ENCODE data around the gene RRP15. TPM values are rescaled to one million over a fixed set of nuclear protein-coding genes. Genes with fewer than 3 reads are reported as not detected.

Gene RRP15
- total RNA-seq, 3 donors from 2014 or later: 9.8 to 17.7 (median 10.0) TPM

DNA sequence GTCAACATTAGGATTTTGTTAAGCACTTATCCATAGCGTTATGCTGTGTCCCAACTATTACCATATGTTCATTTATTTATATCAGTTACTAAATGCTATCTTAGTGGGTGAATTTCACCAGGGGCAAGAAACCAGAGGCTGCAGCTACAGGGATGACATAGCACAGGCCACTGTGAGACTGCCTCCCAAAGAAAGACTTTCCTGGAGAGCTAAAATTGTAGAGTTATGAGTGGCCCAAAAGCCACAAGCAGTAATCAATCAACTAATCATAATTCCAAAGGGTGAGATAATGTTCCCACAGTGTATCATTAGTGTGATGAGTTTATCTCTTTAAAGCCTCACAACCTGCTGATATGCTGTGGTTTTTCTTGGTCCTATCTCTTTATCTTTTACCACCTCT, 56.2 kb downstream of the RRP15 start:
- intact Hi-C loops (cut with DNase I, micrococcal nuclease): no loop called here
- TF ChIP-seq, protein P1, sequence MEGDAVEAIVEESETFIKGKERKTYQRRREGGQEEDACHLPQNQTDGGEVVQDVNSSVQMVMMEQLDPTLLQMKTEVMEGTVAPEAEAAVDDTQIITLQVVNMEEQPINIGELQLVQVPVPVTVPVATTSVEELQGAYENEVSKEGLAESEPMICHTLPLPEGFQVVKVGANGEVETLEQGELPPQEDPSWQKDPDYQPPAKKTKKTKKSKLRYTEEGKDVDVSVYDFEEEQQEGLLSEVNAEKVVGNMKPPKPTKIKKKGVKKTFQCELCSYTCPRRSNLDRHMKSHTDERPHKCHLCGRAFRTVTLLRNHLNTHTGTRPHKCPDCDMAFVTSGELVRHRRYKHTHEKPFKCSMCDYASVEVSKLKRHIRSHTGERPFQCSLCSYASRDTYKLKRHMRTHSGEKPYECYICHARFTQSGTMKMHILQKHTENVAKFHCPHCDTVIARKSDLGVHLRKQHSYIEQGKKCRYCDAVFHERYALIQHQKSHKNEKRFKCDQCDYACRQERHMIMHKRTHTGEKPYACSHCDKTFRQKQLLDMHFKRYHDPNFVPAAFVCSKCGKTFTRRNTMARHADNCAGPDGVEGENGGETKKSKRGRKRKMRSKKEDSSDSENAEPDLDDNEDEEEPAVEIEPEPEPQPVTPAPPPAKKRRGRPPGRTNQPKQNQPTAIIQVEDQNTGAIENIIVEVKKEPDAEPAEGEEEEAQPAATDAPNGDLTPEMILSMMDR (IDR thresholded peaks at IDR 0.05): no peak
- ATAC-seq: no peak
- H3K36me3 ChIP-seq (ENCODE audit: low read depth): no peaks in the 10 kb centered on the region
- peaks cover 9% of the 10 kb centered on the region for H3K4me1 ChIP-seq (ENCODE audit: low read depth)
- no peak overlapping the region for H3K4me3 ChIP-seq
- H3K9me3 ChIP-seq: no peaks in the 10 kb centered on the region
- no peak for DNase-seq

DNA sequence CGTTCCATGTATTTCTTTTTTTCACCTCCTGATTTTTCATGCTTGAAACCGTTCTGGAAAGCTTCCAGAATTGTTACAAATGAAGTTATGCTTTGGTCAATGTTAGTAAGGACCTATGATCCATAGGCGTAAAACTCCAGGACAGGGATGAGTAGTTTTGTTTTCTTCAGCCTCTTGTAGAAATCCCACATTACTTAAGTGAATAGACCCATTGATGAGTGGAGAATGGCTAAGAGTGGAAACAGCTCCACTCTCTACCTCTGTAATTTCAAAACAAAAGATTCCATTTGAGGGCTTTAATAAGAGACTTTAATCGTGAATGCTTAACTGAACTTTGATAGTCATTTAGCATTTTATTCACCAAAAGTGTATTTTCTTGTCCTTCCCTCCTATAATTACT, 57.0 kb downstream of the RRP15 start:
- intact Hi-C loops (cut with DNase I, micrococcal nuclease): no loop called here
- Histone ChIP-seq H3K36me3 (ENCODE audit: low read depth) (no peaks in the 10 kb centered on the region), H3K4me3 (no peak overlapping the region), H3K4me1 (ENCODE audit: low read depth) (peaks cover 13% of the 10 kb centered on the region), H3K9me3 (no peaks in the 10 kb centered on the region)
- ATAC-seq: no peak
- TF ChIP-seq, protein P1 (IDR thresholded peaks at IDR 0.05): no peak
- no peak for DNase-seq

DNA sequence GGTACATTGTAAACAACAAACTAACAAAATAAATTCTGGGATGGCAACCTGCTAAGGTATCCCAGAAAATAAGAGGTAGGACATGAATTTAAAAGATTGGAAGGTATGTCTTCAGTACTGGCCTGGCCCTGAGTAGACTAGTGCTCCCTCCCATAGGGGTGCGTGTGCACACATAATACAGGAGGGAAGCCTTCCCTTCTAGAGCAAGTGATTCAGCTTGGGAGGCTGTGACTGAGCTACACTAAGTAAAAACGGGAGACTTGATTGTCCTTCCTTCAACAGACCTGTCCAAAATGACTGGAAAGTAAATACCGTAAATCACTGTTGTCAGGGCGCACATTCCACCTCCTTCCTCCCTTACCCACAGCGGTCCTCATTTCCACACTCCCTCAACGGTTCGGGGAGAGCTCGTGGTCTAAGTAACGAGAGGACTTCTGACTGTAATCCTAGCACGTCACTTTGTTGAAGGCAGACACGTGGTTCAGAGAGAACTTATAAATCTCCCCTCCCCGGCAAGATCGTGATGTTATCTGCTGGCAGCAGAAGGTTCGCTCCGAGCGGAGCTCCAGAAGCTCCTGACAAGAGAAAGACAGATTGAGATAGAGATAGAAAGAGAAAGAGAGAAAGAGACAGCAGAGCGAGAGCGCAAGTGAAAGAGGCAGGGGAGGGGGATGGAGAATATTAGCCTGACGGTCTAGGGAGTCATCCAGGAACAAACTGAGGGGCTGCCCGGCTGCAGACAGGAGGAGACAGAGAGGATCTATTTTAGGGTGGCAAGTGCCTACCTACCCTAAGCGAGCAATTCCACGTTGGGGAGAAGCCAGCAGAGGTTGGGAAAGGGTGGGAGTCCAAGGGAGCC, 60.0 kb downstream of the RRP15 start, which contains the start of gene TGFB2:
TSS of gene TGFB2 (plus strand) at position 523 of the 859 bp plus-strand sequence. CDS start 1,366 bp downstream, outside the sequence.
- ATAC-seq (peak; percentile 46), DNase-seq (peak in 1 of 3 donors; percentile 37)
- intact Hi-C loops (cut with DNase I, micrococcal nuclease): no loop called here
- no peak within 1 kb of the TSS for H3K4me3 ChIP-seq
- H3K36me3 ChIP-seq (ENCODE audit: low read depth): no peaks in the 10 kb centered on the region
- peaks cover 13% of the 10 kb centered on the region for H3K4me1 ChIP-seq (ENCODE audit: low read depth)
- TF ChIP-seq, protein P1 (IDR thresholded peaks at IDR 0.05): no peak
- H3K9me3 ChIP-seq: no peaks in the 10 kb centered on the region

DNA sequence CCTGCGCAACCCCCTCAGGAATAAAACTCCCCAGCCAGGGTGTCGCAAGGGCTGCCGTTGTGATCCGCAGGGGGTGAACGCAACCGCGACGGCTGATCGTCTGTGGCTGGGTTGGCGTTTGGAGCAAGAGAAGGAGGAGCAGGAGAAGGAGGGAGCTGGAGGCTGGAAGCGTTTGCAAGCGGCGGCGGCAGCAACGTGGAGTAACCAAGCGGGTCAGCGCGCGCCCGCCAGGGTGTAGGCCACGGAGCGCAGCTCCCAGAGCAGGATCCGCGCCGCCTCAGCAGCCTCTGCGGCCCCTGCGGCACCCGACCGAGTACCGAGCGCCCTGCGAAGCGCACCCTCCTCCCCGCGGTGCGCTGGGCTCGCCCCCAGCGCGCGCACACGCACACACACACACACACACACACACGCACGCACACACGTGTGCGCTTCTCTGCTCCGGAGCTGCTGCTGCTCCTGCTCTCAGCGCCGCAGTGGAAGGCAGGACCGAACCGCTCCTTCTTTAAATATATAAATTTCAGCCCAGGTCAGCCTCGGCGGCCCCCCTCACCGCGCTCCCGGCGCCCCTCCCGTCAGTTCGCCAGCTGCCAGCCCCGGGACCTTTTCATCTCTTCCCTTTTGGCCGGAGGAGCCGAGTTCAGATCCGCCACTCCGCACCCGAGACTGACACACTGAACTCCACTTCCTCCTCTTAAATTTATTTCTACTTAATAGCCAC, 60.7 kb downstream of the RRP15 start:
- TF ChIP-seq, protein P1 (IDR thresholded peaks at IDR 0.05): no peak
- H3K4me3 ChIP-seq: no peak overlapping the region
- ATAC-seq (peak; percentile 82), DNase-seq (peak; percentile 29 to 69 (median 54))
- H3K36me3 ChIP-seq (ENCODE audit: low read depth): no peaks in the 10 kb centered on the region
- H3K9me3 ChIP-seq: no peaks in the 10 kb centered on the region
- H3K4me1 ChIP-seq (ENCODE audit: low read depth): peaks cover 13% of the 10 kb centered on the region
- intact Hi-C loops (cut with DNase I, micrococcal nuclease): no loop called here

DNA sequence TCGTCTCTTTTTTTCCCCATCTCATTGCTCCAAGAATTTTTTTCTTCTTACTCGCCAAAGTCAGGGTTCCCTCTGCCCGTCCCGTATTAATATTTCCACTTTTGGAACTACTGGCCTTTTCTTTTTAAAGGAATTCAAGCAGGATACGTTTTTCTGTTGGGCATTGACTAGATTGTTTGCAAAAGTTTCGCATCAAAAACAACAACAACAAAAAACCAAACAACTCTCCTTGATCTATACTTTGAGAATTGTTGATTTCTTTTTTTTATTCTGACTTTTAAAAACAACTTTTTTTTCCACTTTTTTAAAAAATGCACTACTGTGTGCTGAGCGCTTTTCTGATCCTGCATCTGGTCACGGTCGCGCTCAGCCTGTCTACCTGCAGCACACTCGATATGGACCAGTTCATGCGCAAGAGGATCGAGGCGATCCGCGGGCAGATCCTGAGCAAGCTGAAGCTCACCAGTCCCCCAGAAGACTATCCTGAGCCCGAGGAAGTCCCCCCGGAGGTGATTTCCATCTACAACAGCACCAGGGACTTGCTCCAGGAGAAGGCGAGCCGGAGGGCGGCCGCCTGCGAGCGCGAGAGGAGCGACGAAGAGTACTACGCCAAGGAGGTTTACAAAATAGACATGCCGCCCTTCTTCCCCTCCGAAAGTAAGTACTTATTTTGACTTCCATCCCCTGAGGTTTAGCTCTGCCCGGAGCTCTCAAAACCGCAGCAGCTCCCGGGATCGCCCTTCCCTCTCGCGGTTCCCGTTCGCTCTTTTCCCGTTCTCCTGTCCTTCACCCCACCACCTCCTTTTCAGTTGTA, 61.5 kb downstream of the RRP15 start:
- no peak overlapping the region for H3K4me3 ChIP-seq
- H3K9me3 ChIP-seq: no peaks in the 10 kb centered on the region
- ATAC-seq (no peak), DNase-seq (peak in 1 of 3 donors; percentile 20)
- H3K4me1 ChIP-seq (ENCODE audit: low read depth): peaks cover 13% of the 10 kb centered on the region
- TF ChIP-seq, protein P1 (IDR thresholded peaks at IDR 0.05): no peak
- no peaks in the 10 kb centered on the region for H3K36me3 ChIP-seq (ENCODE audit: low read depth)
- intact Hi-C loops (cut with DNase I, micrococcal nuclease): no loop called here
